GM19240 (cell line): ENCODE data around the gene KLHL4.
"Not testable (repeated sequence)": the region's sequence is repeated elsewhere in the genome, so short reads cannot be mapped to it uniquely, and the experiment has no call there.

Source experiments
- DNase-seq: peaks from one replicate; pipeline ENCODE4 v3.0.0; 2011; ENCODE audit warnings: low spot score; ENCODE audit not compliant: insufficient read length

The KLHL4 gene

GRCh38 chrX:87663421-87663820 lies 145.8 kb downstream of the KLHL4 start:
- no peak for DNase-seq

- no peak for DNase-seq
Observed at GRCh38 chrX:87664381-87664780, 146.8 kb downstream of the KLHL4 start.

- DNase-seq, result no peak
Observed at GRCh38 chrX:87679849-87680248, 162.2 kb downstream of the KLHL4 start.

- no peak for DNase-seq
Observed at GRCh38 chrX:87687703-87688102, 170.1 kb downstream of the KLHL4 start.

- DNase-seq, result not testable (repeated sequence)
Observed at GRCh38 chrX:87688113-87688748, 170.6 kb downstream of the KLHL4 start.

GRCh38 chrX:87689218-87689617 lies 171.6 kb downstream of the KLHL4 start:
- DNase-seq, result not testable (repeated sequence)

GRCh38 chrX:87693204-87693603 lies 175.6 kb downstream of the KLHL4 start:
- DNase-seq, result no peak

GRCh38 chrX:87697409-87697808 lies 179.8 kb downstream of the KLHL4 start:
- no peak for DNase-seq

- DNase-seq, result no peak
Observed at GRCh38 chrX:87702795-87703194, 185.2 kb downstream of the KLHL4 start.

- DNase-seq, result not testable (repeated sequence)
Observed at GRCh38 chrX:87703469-87703868, 185.9 kb downstream of the KLHL4 start.

- no peak for DNase-seq
Observed at GRCh38 chrX:87706134-87706533, 188.5 kb downstream of the KLHL4 start.

- no peak for DNase-seq
Observed at GRCh38 chrX:87710580-87710979, 193.0 kb downstream of the KLHL4 start.
